Fibroblast of lung (primary cell): ENCODE measurements around the gene SCGB1C2. TPM values are rescaled to one million over a fixed set of nuclear protein-coding genes. Genes with fewer than 3 reads are reported as not detected.

Source experiments
- DNase-seq, 2 donors: peaks; one replicate each; pipeline versions ENCODE4 v3.0.0 to v3.0.0-alpha.2; 2010; ENCODE audit warnings: low read depth in 2 of 2
- H2AFZ ChIP-seq: 2 replicates; pipeline ENCODE4 v1.5.1; 2012; ENCODE audit warnings: low read length, control low read depth, inconsistent platforms
- H3K27ac ChIP-seq: 2 replicates; pipeline ENCODE4 v1.5.1; 2011; ENCODE audit warnings: low read length, control low read depth; ENCODE audit not compliant: insufficient read depth
- H3K27me3 ChIP-seq: 2 replicates; pipeline ENCODE4 v1.5.1; 2011; ENCODE audit warnings: mild to moderate bottlenecking, low read length; ENCODE audit not compliant: control insufficient read depth, insufficient read depth
- H3K36me3 ChIP-seq: 2 replicates; pipeline ENCODE4 v1.5.1; 2011; ENCODE audit warnings: low read length; ENCODE audit not compliant: control insufficient read depth, insufficient read depth
- H3K4me1 ChIP-seq: 2 replicates; pipeline ENCODE4 v1.5.1; 2011; ENCODE audit warnings: low read length; ENCODE audit not compliant: control insufficient read depth, insufficient read depth; ENCODE audit errors: extremely low read depth
- H3K4me2 ChIP-seq: 2 replicates; pipeline ENCODE4 v1.5.1; 2011; ENCODE audit warnings: low read length, control low read depth; ENCODE audit not compliant: insufficient read depth; ENCODE audit errors: extremely low read depth
- H3K4me3 ChIP-seq, 4 experiments: fragments of 200-600 bp in 1 of 4; sonication (generic) in 1 of 4; replicated peaks in 1 of 4; 2 replicates each; pipeline ENCODE4 v1.5.1; 2011 to 2016; ENCODE audit warnings: low read length in 4 of 4, low read depth in 3 of 4, mild to moderate bottlenecking in 3 of 4, control low read depth in 2 of 4, inconsistent platforms in 1 of 4, mixed read lengths in 1 of 4; ENCODE audit not compliant: insufficient read depth in 1 of 4; ENCODE audit errors: control extremely low read depth in 1 of 4
- H3K79me2 ChIP-seq: 2 replicates; pipeline ENCODE4 v1.5.1; 2012; ENCODE audit warnings: mild to moderate bottlenecking, low read length, inconsistent platforms; ENCODE audit not compliant: control insufficient read depth, insufficient read depth
- H3K9ac ChIP-seq: 2 replicates; pipeline ENCODE4 v1.5.1; 2011; ENCODE audit warnings: mild to moderate bottlenecking, low read length, control low read depth; ENCODE audit not compliant: insufficient read depth
- H3K9me3 ChIP-seq: 2 replicates; pipeline ENCODE4 v1.5.1; 2012; ENCODE audit warnings: low read depth, low read length; ENCODE audit not compliant: control insufficient read depth, insufficient read depth
- H4K20me1 ChIP-seq: 2 replicates; pipeline ENCODE4 v1.5.1; 2011; ENCODE audit warnings: low read length; ENCODE audit not compliant: control insufficient read depth, insufficient read depth; ENCODE audit errors: extremely low read depth
- CTCF ChIP-seq, 2 donors: IDR thresholded peaks in 1 of 2; conservative IDR thresholded peaks in 1 of 2; 1 replicate in 1 of 2; 2 replicates in 1 of 2; pipeline ENCODE4 v1.5.1; 2011 to 2012; ENCODE audit warnings: low read length in 2 of 2, control low read depth in 1 of 2, inconsistent platforms in 1 of 2, low read depth in 1 of 2, mild to moderate bottlenecking in 1 of 2
- EZH2 ChIP-seq: IDR thresholded peaks from 2 replicates; pipeline ENCODE4 v1.5.1; 2012; ENCODE audit warnings: low read length, control low read depth, mild to moderate bottlenecking; ENCODE audit errors: missing control alignments
- polyA plus RNA-seq, 2 donors: library from polyadenylated mRNA; depleted of rRNA in 1 of 2; stranded (reverse) in 1 of 2; unstranded in 1 of 2; fragments of >200 nt; gene quantifications; 2 replicates each; pipeline ENCODE4 v1.2.1, GENCODE V29; 2011 to 2012; ENCODE audit warnings: missing spikeins in 1 of 2
- total RNA-seq: library from RNA; depleted of rRNA; stranded (reverse); fragments of >200 nt; gene quantifications from 2 replicates; pipeline ENCODE4 v1.2.1, GENCODE V29; 2014

SCGB1C2 gene
- total and polyA plus RNA-seq, 2 donors (not counting 1 experiment from before 2014, with no cell fraction given), result not detected

GRCh38 chr17:158379-158778, 21.0 kb downstream of the SCGB1C2 start:
- TF ChIP-seq EZH2 (no peak), CTCF (conservative IDR thresholded peaks at IDR 0.05 in 1 of 2, IDR thresholded peaks at IDR 0.05 in 1 of 2; ENCODE audit: low read depth in 1 of 2, low read length in 2 of 2) (no peak)
- DNase-seq, result no peak
- no peaks in the 10 kb centered on the region for H3K36me3 ChIP-seq
- H3K4me3 ChIP-seq, result no peak overlapping the region
- no peak overlapping the region for H3K4me2 ChIP-seq
- no peak overlapping the region for H3K9ac ChIP-seq
- no peaks in the 10 kb centered on the region for H3K79me2 ChIP-seq
- H4K20me1 ChIP-seq, result no peaks in the 10 kb centered on the region
- no peak overlapping the region for H3K27ac ChIP-seq
- no peaks in the 10 kb centered on the region for H3K4me1 ChIP-seq
- no peaks in the 10 kb centered on the region for H3K27me3 ChIP-seq
- no peaks in the 10 kb centered on the region for H3K9me3 ChIP-seq
- no peak overlapping the region for H2AFZ ChIP-seq

- Histone ChIP-seq H3K4me1 (no peaks in the 10 kb centered on the region), H3K79me2 (no peaks in the 10 kb centered on the region), H2AFZ (no peak overlapping the region), H3K36me3 (no peaks in the 10 kb centered on the region), H3K27me3 (no peaks in the 10 kb centered on the region), H4K20me1 (no peaks in the 10 kb centered on the region), H3K9me3 (no peaks in the 10 kb centered on the region), H3K4me3 (no peak overlapping the region), H3K4me2 (no peak overlapping the region), H3K27ac (no peak overlapping the region), H3K9ac (no peak overlapping the region)
- TF ChIP-seq CTCF (conservative IDR thresholded peaks at IDR 0.05 in 1 of 2, IDR thresholded peaks at IDR 0.05 in 1 of 2; ENCODE audit: low read depth in 1 of 2, low read length in 2 of 2) (no peak), EZH2 (no peak)
- no peak for DNase-seq
These were observed 22.2 kb downstream of the SCGB1C2 start for GRCh38 chr17:159609-160008.

GRCh38 chr17:160336-160735, 23.0 kb downstream of the SCGB1C2 start:
- DNase-seq, result no peak
- H4K20me1 ChIP-seq, result no peaks in the 10 kb centered on the region
- H3K4me1 ChIP-seq, result no peaks in the 10 kb centered on the region
- H3K79me2 ChIP-seq, result no peaks in the 10 kb centered on the region
- TF ChIP-seq EZH2 (no peak), CTCF (conservative IDR thresholded peaks at IDR 0.05 in 1 of 2, IDR thresholded peaks at IDR 0.05 in 1 of 2; ENCODE audit: low read depth in 1 of 2, low read length in 2 of 2) (no peak)
- H3K4me2 ChIP-seq, result no peak overlapping the region
- no peak overlapping the region for H3K4me3 ChIP-seq
- H3K27me3 ChIP-seq, result no peaks in the 10 kb centered on the region
- H3K36me3 ChIP-seq, result no peaks in the 10 kb centered on the region
- H2AFZ ChIP-seq, result no peak overlapping the region
- H3K9me3 ChIP-seq, result no peaks in the 10 kb centered on the region
- H3K9ac ChIP-seq, result no peak overlapping the region
- no peak overlapping the region for H3K27ac ChIP-seq
